ENCODE data around the gene JARID2.

DNA sequence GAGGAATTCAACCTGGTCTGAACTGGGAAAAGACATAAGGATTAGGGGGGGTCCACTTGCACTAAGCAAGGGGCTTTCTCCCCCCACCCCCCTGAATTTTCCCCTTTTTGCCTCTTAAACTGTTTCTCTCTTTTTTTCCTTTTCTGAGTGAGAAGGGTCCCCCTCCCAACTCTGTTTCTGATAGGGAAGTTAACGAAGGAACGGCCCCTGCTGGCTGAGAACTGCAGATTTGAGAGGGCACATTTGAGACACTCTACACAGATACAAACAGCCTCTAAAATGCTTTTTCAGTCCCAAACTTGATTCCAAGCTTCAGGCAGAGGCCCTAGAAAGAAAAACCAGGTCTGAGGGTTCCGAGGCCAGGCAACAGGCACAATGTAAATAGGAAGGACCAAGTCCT, 91.7 kb downstream of the JARID2 start:
- no peak for TF ChIP-seq POLR2A (IDR thresholded peaks at IDR 0.05; ENCODE audit: low read depth, low read length)
- no peak for TF ChIP-seq POU2F2 (IDR thresholded peaks at IDR 0.05; ENCODE audit: low read depth, low read length)
- no peak for TF ChIP-seq PAX5 (IDR thresholded peaks at IDR 0.05; ENCODE audit: insufficient read depth, low read length, severe bottlenecking)
- no peak for TF ChIP-seq POLR2AphosphoS5 (IDR thresholded peaks at IDR 0.05; ENCODE audit: low read depth, low read length)
